HG03039 (cell line): ENCODE data around the gene MED10.
"Not testable (repeated sequence)": the region's sequence is repeated elsewhere in the genome, so short reads cannot be mapped to it uniquely, and the experiment has no call there.

Experiments
- ATAC-seq: cut with Tn5 transposase; IDR thresholded peaks from one replicate; pipeline ENCODE4 v1.9.1; 2021; ENCODE audit warnings: mild to moderate bottlenecking, moderate library complexity; ENCODE audit not compliant: unreplicated experiment

The MED10 gene

GRCh38 chr5:6376974-6377520 is 1.3 kb downstream of the MED10 start:
- no peak for ATAC-seq

GRCh38 chr5:6373081-6373846 is 5.1 kb downstream of the MED10 start:
- no peak for ATAC-seq

GRCh38 chr5:6372251-6373080 is 5.9 kb downstream of the MED10 start:
- ATAC-seq, result no peak

GRCh38 chr5:6371079-6371810 is 7.1 kb downstream of the MED10 start:
- no peak for ATAC-seq

GRCh38 chr5:6370580-6370979 is 7.8 kb downstream of the MED10 start:
- no peak for ATAC-seq

- ATAC-seq, result no peak
These were observed 12.3 kb downstream of the MED10 start for GRCh38 chr5:6365977-6366590.

- ATAC-seq, result no peak
These were observed 13.0 kb downstream of the MED10 start for GRCh38 chr5:6365142-6365976.

- not testable (repeated sequence) for ATAC-seq
These were observed 14.8 kb downstream of the MED10 start for GRCh38 chr5:6363454-6364011.

- no peak for ATAC-seq
These were observed 15.5 kb downstream of the MED10 start for GRCh38 chr5:6362846-6363245.

GRCh38 chr5:6361101-6361500 is 17.2 kb downstream of the MED10 start:
- no peak for ATAC-seq

GRCh38 chr5:6360323-6361072 is 17.8 kb downstream of the MED10 start:
- no peak for ATAC-seq

GRCh38 chr5:6359555-6360322 is 18.6 kb downstream of the MED10 start:
- no peak for ATAC-seq

GRCh38 chr5:6358434-6358820 is 19.9 kb downstream of the MED10 start:
- no peak for ATAC-seq

- not testable (repeated sequence) for ATAC-seq
These were observed 20.4 kb downstream of the MED10 start for GRCh38 chr5:6357817-6358433.

- ATAC-seq, result no peak
These were observed 21.7 kb downstream of the MED10 start for GRCh38 chr5:6356578-6357164.

GRCh38 chr5:6355294-6355693 is 23.1 kb downstream of the MED10 start:
- no peak for ATAC-seq

GRCh38 chr5:6354848-6355247 is 23.5 kb downstream of the MED10 start:
- no peak for ATAC-seq
